HG03439 (cell line): ENCODE data around the gene UNC119.
"Not testable (repeated sequence)": the region's sequence is repeated elsewhere in the genome, so short reads cannot be mapped to it uniquely, and the experiment has no call there.

Source experiments
- ATAC-seq: cut with Tn5 transposase; IDR thresholded peaks from one replicate; pipeline ENCODE4 v1.9.1; 2021; ENCODE audit warnings: mild to moderate bottlenecking, moderate library complexity; ENCODE audit not compliant: unreplicated experiment

UNC119 gene

DNA sequence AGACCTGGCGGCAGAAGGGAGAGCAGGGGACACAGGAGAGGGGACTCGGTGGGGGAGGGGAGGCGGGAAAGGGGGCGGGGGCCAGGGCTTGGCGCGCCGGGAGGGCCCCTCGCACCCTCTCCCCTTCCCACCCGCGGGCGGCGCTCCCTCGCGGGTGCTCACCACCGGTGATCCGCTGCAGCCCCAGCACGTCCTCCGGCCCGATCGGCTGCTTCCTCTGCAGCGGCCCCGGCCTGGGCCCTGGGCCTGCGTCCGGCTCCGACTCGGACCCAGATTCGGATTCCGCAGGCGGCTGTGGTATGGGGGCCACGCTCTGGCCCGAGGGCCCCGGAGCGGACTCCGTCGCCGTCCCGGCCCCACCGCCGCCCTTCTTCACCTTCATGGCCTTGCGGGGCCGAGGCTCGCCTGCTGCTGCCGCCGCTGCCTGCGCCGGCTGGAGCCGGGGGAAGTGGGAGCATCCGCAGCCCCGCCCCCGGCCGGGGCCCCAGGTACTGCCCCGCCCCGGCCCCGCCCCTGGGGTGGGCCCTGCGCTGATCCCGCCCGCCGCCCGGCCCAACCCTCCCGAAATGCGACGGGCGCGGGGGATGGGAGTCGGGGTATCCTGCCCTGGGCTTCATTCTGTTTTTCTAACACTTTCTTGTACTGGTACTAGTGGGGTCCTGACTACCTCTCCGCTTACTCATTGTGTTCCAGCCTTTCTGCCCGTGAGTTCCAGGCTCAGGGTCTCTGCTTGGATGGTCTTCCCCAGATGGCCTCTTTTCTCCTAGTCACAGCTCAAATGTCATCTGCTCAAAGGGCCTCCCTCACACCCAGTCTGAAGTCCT lies at the start of gene UNC119:
Gene UNC119, minus strand, starts transcription at position 449 of the 824 bp plus-strand sequence. Its CDS starts 67 bp downstream, at position 382.
- ATAC-seq, result peak; percentile 40

DNA sequence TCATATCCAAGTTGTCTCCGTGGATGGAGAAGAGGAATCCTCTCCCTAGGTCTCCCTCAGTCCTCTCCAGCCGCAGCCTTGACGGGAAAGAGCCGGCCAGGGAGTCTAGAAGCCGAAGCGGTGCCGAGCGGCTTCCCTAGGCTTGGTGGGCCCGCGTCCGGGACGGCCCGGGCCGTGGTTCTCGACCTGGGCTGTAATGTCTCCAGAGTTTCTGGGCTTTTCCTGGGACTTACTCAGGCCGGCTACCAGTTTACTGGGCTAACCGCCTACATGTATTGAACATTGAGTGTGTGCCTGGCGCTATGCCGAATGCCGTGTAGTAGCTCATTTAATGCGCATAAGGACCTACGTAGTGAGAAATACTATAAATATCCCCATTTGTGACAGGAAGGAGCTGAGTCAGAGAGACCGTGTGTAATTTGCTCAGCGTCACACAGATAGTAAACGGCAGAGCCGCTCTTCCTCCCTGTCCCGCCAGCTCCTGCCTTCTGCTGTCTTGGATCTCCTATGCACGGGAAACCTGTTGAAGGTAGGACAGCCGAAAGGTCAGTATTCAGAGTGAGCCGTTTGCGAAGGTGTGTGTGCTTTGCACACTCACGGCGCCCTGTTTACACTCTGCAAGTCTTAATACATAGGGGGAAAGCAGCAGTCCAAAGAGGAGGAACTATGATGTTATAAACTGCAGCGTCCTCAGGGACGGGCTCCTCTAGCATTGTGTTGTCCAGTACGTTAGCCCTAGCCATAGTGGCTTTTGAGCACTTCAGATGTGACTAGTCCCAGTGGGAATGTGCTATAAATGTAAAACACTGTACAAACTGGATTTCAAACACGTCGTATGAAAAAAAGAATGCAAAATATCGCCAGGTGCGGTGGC lies 47.1 kb upstream of the UNC119 start:
- ATAC-seq, result peak; percentile 48

DNA sequence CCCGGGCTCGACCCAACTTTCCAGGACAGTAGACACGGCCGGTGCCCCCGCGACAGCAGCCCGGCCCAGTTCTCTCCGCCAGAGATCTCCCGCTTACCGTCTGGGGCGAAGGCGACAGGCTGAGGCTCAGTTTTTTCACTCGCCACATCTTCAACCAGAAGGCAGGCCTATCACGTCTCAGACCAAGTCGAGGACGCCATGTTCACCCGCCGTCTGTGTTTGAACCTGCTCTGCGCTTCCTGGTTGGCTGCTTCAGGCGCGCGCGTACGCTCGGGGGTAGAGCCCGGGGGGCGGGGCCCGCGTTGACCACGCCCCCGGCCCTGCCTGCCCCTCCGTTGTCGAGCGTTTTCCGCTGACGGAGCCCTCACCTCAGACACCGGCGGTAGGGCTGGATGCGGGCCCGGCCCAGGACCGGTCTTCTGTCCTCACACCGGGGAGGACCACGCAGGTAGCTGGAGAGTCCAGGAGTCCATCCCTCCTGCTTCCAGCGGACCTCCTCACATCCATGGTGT lies 46.4 kb upstream of the UNC119 start, which contains the start of gene SPAG5:
Gene SPAG5, minus strand, starts transcription at position 227 of the 512 bp plus-strand sequence. Its CDS starts 79 bp downstream, at position 148.
- ATAC-seq, result peak; percentile 84

DNA sequence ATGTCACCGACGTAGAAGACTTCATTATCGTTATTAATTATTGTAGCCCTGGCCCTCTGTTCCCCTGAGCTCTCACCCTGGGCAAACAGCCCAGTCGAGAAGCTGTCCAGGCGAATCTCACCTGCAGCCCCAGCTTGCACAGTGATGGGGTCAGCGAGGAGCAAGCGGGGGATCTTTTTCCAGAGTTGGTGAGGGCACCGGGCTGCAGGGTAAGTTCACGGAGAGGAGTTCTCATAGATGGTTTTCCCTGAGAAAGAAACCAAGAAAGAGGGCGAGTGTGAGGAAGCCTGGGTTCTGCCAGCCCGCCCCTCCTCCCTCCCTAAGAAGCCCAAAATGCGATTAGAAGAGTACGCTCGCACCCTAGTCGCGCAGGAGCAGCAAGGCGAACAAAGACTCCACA lies 46.0 kb upstream of the UNC119 start:
- ATAC-seq, result no peak

DNA sequence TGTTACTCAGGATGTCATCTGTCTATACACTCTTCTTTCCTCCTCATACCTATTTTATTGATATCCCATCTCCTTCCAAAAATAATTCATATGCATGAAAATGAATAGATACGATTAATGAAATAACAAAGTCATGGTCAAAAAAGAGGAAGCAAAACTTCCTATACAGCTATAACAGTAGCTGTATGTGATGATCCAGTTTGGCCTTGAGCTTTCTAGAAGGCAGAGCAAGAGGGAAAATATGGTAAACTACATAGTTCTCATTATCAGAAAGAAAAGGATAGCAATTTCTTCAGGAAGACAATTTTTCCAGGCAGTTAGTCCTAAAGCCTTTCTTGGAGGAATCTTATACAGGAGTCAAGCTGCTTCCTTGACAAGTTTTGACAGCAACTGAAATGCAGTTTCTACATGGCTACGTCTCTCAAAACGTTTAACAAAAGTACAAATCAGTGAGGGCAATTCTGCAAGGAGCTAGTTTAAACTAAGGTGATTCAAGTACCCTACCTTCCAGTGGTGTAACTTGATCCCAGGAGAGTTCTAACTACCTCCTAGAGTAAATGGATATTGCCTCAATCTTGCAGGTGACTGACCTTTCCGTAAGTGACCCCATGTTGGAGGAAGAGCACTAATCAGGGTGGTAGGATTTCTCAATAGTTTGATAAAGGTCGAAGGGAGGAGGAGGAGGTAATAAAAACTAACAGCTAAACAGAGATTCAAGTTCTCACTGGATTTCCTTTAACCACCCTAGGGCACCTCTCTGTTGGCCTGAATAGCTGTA lies 45.4 kb upstream of the UNC119 start:
- no peak for ATAC-seq

DNA sequence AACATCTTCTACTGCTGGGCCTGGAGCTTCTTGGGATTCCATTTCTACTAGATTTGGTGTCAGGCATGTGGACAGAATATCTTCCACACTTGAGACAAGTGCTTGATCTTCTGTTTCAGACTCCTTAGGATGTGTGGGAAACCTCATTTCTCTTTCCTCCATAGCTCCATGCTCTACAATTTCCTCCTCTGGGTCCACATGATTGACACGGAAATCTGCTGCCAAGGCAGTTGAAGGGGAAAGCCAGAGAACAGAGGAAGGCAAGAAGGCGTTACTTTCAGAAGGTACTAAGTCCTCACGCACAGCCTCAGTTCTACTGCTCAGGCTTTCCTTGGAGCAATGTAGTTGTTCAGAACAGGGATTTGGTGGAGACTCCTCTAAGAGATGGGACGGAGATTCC lies 39.8 kb upstream of the UNC119 start:
- no peak for ATAC-seq

DNA sequence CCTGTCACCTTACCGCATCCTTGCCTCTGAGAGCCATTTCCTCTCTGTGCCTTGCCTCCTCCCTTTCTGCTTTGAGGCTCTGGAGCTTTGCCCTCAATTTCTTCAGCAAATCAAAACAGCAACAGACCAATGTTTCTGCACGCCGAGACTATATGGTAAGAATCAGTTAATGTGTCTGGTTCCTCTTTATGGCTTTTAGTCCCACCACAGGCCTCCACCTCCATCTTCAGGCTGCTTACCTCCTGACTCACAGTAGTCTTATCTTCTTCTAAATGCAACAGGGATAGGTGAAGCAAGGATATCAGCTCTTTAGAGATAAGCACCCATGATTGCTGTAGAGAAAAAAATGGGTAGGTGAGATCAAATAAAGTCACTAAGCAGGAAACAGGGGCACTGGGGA lies 33.4 kb upstream of the UNC119 start:
- ATAC-seq, result no peak

DNA sequence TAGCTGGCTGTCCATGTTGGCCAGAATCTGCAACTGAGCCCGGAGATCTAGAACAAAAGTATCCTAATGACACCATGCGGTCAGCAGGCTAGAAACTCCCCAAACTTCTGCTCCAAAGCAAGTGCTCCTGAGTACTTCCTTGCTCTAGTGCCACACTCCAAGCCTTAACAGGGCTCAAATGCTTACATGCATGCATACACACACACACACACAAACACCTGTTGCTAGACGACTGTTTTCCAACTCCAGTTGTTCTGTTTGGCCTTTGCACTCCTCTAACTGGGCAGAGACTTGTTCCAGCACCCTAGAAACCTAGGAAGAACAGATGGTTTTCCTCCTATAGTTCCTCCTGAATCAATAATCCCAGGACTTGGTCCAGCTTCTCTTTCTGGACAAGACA lies 32.0 kb upstream of the UNC119 start:
- ATAC-seq, result no peak

DNA sequence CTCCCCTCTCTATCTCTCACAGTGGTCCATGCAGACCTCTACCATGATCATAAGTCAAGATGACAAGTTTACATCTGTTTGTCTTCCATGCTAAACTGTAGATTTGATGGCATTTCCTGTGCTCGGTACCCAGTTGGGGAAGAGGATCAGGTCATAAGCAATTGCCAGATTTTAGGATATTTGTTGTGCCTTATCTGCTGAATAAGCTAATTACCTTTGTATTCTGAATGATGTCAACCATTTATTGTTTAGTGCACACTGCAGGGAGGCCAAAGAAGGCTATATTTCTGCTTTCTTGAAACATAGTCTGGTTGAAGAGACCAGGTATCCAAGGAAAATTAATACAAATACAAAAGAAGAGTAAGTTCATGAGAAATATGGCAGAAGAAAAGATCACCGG lies 30.1 kb upstream of the UNC119 start:
- ATAC-seq, result no peak

DNA sequence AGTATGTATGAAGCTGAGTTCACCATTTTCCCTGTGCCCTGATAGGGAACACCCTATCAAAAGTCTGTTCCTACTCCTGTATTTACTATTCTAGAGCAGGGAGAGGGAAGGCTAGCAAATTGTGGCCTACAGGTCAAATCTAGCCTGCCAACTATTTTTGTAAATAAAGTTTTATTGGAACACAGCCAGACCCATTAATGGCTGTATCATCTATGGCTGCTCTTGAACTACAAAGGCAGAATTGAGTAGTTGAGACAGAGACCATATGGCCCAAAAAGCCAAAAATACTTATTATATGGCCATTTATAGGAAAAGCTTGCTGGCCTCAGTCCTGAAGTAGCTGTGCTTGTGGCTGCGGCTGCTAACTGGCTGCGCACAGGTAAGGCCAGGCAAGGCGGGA lies 28.5 kb upstream of the UNC119 start:
- ATAC-seq, result no peak

DNA sequence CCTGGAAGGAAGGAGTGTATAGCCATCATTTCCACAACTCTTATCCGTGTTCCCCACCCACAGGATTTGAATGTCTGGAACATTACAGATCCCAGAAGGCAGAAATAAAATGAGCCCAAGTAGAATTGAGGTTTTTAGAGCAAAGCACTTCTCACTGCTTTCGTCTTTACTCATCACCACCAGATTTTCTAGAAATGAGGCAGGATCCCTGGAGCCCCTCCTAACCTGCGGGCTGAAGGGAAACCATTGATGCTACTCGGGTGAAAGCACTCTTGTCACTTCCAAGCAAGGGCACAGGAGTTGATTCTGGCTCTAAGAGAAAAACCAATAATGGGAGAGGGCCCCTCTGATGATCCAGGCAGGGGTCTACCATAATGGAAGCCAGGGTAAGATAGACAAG lies 27.1 kb upstream of the UNC119 start:
- ATAC-seq, result no peak

DNA sequence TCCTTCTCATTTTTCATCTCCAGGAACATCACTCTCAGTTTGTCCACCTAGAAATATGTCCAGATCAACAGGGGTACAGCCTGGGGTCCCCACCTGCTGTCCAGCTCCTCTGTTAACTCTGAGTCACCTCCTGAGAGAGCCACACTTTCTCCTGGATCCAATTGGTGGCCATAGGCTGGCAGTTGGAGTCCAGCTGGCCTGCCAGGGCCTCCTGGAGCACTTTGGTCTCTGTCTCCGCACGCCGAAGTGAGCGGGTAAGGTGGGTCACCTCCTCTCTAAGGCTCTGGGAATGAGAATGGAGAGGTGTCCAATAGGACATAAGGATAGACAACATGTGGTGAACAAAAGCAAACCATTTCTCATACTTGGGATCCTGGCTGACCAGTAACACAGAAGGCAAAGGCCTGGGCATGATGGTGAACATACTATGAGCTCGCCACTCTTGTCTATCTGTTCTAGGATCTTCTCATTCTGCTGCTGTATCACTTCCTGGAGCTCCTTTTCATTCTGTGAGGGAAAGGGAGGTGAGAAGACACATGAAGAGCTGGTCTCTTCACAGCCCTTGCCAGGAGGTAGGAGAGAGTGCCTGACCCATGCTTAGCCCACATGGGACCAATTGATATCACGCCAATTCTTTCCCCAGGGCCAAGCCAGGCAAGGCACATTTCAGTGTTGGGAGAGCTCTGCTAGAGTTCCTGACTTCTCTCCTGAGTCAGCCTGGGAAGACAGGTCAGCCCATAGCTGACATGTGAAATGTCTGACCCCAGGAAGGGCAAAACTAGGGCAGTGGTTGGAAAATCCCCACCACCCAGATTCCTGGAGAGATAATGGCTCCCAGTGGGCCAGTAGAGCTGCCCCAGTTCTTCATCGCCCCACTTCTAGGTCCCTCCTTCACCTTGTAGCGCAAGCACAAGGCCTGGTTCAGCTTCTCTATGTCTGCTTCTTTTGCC lies 26.1 kb upstream of the UNC119 start:
- ATAC-seq, result no peak

DNA sequence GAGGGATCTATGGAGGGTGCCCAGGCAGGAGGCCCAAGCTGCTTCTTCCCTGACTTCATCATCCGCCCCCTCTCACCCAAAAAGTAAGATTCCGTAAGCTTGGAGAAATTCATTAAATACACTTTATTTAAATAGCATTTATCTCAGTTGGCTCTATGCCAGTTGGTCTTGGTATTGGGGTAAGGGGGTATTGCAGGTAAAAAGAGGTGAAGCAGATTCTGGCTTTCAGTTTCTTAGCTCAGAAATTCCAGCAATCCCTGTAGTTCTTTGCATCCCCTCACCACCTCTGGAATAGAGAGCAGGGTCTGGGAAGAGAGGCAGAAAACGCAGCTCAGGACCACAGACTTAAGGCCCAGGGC lies 25.0 kb upstream of the UNC119 start:
- ATAC-seq, result no peak

DNA sequence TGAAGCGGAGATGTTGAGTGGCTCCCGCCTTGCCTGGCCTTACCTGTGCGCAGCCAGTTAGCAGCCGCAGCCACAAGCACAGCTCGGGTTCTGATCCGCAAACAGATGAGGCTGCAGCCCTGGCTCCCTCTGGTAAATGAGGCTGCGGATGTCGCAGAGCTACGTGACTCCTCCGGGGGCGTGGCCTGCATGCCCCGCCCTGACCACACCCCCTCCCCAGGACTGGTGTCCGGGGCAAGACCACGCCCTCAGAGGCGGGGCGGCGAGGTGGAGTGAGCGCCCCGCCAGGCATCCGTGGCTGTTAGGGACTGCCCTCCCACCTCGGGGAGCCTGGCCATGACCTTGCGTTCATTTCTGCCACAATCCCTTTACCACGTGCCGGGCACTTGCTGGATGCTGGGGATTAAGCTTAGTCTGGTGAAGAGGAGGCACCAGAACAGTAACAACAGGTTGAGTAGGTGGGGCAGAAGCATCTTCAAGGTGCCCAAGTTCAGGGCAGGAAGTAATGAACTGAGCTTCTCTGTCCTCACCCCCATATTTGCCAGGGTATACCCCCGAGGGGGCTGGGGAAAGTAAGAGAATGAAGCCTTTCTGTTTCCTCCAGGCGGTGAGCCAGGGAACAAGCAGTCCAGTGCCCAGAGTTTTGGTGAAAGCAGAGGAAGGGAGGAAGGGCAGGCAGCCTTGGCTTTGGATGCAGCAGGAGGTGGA lies 24.5 kb upstream of the UNC119 start, which contains the start of gene ALDOC:
Gene ALDOC, minus strand, starts transcription at position 138 of the 708 bp plus-strand sequence. CDS start 1,363 bp downstream, outside the sequence.
- ATAC-seq, result peak; percentile 76

DNA sequence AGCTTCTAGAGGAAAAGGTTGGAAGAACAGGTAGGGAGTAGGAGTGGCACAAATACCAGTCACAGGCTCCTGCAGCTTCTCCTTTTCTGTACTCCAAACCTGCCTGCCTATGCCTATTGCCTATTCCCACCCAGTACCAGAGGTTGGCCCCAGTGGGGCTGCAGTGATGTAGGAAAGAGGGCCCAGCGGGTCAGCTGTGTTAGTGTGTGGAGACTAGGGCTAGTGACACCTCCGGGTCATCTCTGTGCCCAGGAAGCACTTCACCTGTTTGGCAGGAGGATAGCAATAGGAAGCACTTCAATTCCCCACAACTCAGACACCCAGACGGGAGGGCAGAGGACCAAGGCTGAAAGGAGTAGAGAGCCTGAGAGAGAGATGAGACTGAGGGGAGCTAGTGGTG lies 23.6 kb upstream of the UNC119 start:
- ATAC-seq, result not testable (repeated sequence)

DNA sequence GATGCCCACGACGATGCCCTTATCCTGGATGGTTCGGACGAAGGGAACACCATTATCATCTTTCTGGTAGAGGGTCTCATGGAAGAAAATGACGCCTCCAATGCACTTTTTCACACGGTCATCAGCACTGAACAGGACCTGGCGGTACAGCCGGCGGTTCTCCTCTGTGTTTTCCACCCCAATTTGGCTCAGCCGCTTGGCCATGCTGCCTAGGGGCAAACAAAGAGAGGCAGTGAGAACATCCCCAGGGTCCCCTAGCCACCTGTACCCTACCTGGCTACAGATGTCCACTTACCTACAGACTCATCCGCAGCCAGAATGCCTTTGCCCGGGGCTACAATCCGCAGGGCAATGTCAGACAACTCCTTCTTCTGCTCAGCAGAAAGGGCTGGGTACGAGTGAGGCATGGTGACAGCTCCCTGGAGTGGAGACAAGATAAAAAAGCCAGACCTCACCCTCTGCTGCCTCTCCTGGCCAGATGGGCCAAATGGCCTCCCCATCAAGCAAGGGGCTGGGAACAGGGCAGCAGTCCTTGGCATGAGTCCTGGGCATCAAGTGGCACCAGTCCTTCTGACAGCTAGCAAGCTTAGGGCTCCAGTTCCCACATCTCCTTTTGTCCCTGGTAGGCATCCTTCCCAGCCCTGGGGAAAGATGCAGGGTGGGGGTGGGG lies 22.8 kb upstream of the UNC119 start:
- no peak for ATAC-seq

DNA sequence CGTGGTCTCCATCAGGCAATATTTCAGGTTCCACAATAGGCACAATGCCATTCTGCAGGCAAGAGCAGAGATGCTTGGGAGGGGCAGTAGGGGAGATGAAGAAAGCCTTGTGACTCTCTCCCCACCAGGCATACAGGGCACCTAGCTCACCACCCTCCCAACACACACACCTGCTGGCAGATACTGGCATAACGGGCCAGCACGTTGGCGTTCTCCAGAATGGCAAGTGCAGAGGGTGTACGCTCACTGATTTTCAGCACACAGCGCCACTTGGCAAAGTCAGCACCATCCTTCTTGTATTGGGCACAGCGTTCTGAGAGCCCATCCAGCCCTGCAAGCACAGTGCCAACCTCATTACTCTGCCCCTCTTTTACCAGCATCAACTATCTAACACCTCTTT lies 22.1 kb upstream of the UNC119 start:
- ATAC-seq, result no peak

DNA sequence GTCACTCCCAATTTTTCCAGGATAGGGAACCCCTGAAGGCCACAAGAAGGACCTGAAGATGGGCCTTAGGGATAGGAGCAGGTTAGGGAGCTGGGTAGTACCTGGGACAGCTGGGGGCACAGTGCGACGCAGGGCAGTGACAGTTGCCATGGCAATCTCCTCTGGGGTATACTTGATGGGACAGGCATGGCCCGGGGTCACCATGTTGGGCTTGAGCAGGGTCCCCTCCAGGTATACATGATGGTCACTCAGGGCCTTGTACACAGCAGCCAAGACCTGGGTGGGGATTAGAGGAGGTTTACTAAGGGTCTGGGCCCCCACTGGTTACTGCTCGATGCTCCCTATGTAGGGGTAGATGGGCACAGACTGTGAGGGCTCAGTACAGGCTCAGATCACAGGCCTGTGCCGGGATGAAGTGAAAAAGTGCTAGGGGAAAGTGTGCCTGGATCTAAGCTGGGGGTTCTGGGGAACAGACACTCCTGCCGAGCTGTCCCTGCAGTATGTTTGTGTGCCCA lies 21.6 kb upstream of the UNC119 start:
- ATAC-seq, result no peak
